ENCODE data around the gene IGFN1. TPM values are rescaled to one million over a fixed set of nuclear protein-coding genes. Genes with fewer than 3 reads are reported as not detected.

Gene IGFN1
- total and polyA plus RNA-seq, 2 experiments from 2014 or later, result not detected

DNA sequence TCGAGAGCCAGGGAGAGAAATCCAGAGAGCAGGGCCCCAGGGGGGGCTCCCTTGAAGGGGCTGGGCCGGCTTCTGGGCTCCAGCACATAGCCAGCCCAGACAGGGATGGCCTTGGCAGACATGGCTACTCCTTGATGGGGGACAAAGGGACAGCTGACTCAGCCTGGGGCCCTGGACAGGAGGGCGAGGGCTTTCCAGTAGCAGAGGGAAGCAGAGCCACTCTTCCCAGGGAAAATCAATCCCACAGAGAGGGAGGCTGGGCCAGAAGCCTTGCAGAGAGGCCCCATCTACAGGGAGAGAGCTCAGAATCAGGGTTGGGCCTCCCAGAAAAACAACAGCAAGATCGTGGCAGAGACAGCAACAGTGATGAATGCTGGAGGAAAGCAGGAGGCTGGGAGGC lies 15.6 kb downstream of the IGFN1 start:
- Histone ChIP-seq H3K9me2 (ENCODE audit: insufficient read depth) (no peaks in the 10 kb centered on the region), H2AFZ (no peak overlapping the region)
- peaks cover 17% of the 10 kb centered on the region for H3K27me3 Mint-ChIP-seq (ENCODE audit: insufficient read depth, low read depth, poor library complexity)

More for the DNA sequence above, 15.6 kb downstream of the IGFN1 start:
- Mint-ChIP-seq H3K36me3 (ENCODE audit: low read depth) (no peaks in the 10 kb centered on the region), H3K4me3 (no peak overlapping the region), H3K4me1 (no peaks in the 10 kb centered on the region; the same call in 2 of the 3 replicates), H3K9me3 (no peaks in the 10 kb centered on the region), H3K27ac (no peak overlapping the region)
- Histone ChIP-seq H3K27ac (ENCODE audit: low read depth) (no peak overlapping the region), H3K4me3 (no peak overlapping the region), H4K20me1 (replicated peaks; ENCODE audit: insufficient read depth) (no peaks in the 10 kb centered on the region), H3K27me3 (ENCODE audit: insufficient read depth) (no peaks in the 10 kb centered on the region), H3K79me2 (replicated peaks; ENCODE audit: insufficient read depth) (no peaks in the 10 kb centered on the region), H3K36me3 (ENCODE audit: insufficient read depth) (no peaks in the 10 kb centered on the region), H3K4me2 (no peak overlapping the region), H3K4me1 (ENCODE audit: insufficient read depth) (no peaks in the 10 kb centered on the region), H3F3A (replicated peaks; ENCODE audit: low read depth) (no peaks in the 10 kb centered on the region)
- no peak for ATAC-seq
- no peak for DNase-seq (ENCODE audit: low spot score)
- TF ChIP-seq, protein P1, sequence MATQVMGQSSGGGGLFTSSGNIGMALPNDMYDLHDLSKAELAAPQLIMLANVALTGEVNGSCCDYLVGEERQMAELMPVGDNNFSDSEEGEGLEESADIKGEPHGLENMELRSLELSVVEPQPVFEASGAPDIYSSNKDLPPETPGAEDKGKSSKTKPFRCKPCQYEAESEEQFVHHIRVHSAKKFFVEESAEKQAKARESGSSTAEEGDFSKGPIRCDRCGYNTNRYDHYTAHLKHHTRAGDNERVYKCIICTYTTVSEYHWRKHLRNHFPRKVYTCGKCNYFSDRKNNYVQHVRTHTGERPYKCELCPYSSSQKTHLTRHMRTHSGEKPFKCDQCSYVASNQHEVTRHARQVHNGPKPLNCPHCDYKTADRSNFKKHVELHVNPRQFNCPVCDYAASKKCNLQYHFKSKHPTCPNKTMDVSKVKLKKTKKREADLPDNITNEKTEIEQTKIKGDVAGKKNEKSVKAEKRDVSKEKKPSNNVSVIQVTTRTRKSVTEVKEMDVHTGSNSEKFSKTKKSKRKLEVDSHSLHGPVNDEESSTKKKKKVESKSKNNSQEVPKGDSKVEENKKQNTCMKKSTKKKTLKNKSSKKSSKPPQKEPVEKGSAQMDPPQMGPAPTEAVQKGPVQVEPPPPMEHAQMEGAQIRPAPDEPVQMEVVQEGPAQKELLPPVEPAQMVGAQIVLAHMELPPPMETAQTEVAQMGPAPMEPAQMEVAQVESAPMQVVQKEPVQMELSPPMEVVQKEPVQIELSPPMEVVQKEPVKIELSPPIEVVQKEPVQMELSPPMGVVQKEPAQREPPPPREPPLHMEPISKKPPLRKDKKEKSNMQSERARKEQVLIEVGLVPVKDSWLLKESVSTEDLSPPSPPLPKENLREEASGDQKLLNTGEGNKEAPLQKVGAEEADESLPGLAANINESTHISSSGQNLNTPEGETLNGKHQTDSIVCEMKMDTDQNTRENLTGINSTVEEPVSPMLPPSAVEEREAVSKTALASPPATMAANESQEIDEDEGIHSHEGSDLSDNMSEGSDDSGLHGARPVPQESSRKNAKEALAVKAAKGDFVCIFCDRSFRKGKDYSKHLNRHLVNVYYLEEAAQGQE (IDR thresholded peaks at IDR 0.05; ENCODE audit: unreplicated experiment), result no peak
- TF ChIP-seq CREB1 (CRISPR knock-in tag; IDR thresholded peaks at IDR 0.05; ENCODE audit: low read depth) (no peak), ZNF114 (CRISPR knock-in tag; IDR thresholded peaks at IDR 0.05) (no peak), EZH2 (IDR thresholded peaks at IDR 0.05; ENCODE audit: low read depth, unreplicated experiment) (no peak), NANOG (IDR thresholded peaks at IDR 0.05; ENCODE audit: borderline replicate concordance) (no peak), ZNF331 (CRISPR knock-in tag; IDR thresholded peaks at IDR 0.05; ENCODE audit: low read depth) (no peak), STAT1 (IDR thresholded peaks at IDR 0.05; ENCODE audit: unreplicated experiment) (no peak), EZH2phosphoT487 (IDR thresholded peaks at IDR 0.05; ENCODE audit: unreplicated experiment) (no peak), JUNB (IDR thresholded peaks at IDR 0.05; ENCODE audit: unreplicated experiment) (no peak), POLR2AphosphoS5 (IDR thresholded peaks at IDR 0.05; ENCODE audit: low read depth) (no peak)
- TF ChIP-seq, protein P2, sequence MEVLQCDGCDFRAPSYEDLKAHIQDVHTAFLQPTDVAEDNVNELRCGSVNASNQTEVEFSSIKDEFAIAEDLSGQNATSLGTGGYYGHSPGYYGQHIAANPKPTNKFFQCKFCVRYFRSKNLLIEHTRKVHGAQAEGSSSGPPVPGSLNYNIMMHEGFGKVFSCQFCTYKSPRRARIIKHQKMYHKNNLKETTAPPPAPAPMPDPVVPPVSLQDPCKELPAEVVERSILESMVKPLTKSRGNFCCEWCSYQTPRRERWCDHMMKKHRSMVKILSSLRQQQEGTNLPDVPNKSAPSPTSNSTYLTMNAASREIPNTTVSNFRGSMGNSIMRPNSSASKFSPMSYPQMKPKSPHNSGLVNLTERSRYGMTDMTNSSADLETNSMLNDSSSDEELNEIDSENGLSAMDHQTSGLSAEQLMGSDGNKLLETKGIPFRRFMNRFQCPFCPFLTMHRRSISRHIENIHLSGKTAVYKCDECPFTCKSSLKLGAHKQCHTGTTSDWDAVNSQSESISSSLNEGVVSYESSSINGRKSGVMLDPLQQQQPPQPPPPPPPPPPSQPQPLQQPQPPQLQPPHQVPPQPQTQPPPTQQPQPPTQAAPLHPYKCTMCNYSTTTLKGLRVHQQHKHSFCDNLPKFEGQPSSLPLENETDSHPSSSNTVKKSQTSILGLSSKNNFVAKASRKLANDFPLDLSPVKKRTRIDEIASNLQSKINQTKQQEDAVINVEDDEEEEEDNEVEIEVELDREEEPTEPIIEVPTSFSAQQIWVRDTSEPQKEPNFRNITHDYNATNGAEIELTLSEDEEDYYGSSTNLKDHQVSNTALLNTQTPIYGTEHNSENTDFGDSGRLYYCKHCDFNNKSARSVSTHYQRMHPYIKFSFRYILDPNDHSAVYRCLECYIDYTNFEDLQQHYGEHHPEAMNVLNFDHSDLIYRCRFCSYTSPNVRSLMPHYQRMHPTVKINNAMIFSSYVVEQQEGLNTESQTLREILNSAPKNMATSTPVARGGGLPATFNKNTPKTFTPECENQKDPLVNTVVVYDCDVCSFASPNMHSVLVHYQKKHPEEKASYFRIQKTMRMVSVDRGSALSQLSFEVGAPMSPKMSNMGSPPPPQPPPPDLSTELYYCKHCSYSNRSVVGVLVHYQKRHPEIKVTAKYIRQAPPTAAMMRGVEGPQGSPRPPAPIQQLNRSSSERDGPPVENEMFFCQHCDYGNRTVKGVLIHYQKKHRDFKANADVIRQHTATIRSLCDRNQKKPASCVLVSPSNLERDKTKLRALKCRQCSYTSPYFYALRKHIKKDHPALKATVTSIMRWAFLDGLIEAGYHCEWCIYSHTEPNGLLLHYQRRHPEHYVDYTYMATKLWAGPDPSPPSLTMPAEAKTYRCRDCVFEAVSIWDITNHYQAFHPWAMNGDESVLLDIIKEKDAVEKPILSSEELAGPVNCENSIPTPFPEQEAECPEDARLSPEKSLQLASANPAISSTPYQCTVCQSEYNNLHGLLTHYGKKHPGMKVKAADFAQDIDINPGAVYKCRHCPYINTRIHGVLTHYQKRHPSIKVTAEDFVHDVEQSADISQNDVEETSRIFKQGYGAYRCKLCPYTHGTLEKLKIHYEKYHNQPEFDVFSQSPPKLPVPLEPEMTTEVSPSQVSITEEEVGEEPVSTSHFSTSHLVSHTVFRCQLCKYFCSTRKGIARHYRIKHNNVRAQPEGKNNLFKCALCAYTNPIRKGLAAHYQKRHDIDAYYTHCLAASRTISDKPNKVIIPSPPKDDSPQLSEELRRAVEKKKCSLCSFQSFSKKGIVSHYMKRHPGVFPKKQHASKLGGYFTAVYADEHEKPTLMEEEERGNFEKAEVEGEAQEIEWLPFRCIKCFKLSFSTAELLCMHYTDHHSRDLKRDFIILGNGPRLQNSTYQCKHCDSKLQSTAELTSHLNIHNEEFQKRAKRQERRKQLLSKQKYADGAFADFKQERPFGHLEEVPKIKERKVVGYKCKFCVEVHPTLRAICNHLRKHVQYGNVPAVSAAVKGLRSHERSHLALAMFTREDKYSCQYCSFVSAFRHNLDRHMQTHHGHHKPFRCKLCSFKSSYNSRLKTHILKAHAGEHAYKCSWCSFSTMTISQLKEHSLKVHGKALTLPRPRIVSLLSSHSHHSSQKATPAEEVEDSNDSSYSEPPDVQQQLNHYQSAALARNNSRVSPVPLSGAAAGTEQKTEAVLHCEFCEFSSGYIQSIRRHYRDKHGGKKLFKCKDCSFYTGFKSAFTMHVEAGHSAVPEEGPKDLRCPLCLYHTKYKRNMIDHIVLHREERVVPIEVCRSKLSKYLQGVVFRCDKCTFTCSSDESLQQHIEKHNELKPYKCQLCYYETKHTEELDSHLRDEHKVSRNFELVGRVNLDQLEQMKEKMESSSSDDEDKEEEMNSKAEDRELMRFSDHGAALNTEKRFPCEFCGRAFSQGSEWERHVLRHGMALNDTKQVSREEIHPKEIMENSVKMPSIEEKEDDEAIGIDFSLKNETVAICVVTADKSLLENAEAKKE (CRISPR knock-in tag; IDR thresholded peaks at IDR 0.05), result no peak
- TF ChIP-seq, protein P3, sequence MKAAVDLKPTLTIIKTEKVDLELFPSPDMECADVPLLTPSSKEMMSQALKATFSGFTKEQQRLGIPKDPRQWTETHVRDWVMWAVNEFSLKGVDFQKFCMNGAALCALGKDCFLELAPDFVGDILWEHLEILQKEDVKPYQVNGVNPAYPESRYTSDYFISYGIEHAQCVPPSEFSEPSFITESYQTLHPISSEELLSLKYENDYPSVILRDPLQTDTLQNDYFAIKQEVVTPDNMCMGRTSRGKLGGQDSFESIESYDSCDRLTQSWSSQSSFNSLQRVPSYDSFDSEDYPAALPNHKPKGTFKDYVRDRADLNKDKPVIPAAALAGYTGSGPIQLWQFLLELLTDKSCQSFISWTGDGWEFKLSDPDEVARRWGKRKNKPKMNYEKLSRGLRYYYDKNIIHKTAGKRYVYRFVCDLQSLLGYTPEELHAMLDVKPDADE (IDR thresholded peaks at IDR 0.05), result no peak
- TF ChIP-seq, protein P4, sequence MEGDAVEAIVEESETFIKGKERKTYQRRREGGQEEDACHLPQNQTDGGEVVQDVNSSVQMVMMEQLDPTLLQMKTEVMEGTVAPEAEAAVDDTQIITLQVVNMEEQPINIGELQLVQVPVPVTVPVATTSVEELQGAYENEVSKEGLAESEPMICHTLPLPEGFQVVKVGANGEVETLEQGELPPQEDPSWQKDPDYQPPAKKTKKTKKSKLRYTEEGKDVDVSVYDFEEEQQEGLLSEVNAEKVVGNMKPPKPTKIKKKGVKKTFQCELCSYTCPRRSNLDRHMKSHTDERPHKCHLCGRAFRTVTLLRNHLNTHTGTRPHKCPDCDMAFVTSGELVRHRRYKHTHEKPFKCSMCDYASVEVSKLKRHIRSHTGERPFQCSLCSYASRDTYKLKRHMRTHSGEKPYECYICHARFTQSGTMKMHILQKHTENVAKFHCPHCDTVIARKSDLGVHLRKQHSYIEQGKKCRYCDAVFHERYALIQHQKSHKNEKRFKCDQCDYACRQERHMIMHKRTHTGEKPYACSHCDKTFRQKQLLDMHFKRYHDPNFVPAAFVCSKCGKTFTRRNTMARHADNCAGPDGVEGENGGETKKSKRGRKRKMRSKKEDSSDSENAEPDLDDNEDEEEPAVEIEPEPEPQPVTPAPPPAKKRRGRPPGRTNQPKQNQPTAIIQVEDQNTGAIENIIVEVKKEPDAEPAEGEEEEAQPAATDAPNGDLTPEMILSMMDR (conservative IDR thresholded peaks at IDR 0.05; ENCODE audit: low read depth in 2 of 2), result no peak
